Endodermal cell (in vitro differentiated cells): ENCODE measurements around the gene MALAT1. TPM values are rescaled to one million over a fixed set of nuclear protein-coding genes. Genes with fewer than 3 reads are reported as not detected.

Experiments
- DNase-seq: peaks from one replicate; pipeline ENCODE4 v3.0.0-alpha.2; 2017
- H3K27ac ChIP-seq: 2 replicates; pipeline ENCODE4 v1.5.1; 2013; ENCODE audit warnings: mild to moderate bottlenecking, low read depth, low read length, moderate library complexity
- H3K27me3 ChIP-seq: 2 replicates; pipeline ENCODE4 v1.6.1; 2013; ENCODE audit warnings: mild to moderate bottlenecking, low read length, moderate library complexity; ENCODE audit not compliant: insufficient read depth, control insufficient read depth, poor library complexity, severe bottlenecking
- H3K36me3 ChIP-seq: 2 replicates; pipeline ENCODE4 v1.7.0; 2013; ENCODE audit warnings: mild to moderate bottlenecking, low read length, moderate library complexity; ENCODE audit not compliant: control insufficient read depth, insufficient read depth
- H3K4me1 ChIP-seq: one replicate; pipeline ENCODE4 v1.7.0; 2013; ENCODE audit warnings: low read length; ENCODE audit not compliant: control insufficient read depth, insufficient read depth
- H3K4me3 ChIP-seq: 2 replicates; pipeline ENCODE4 v1.5.1; 2013; ENCODE audit warnings: mild to moderate bottlenecking, low read length, moderate library complexity
- H3K9ac ChIP-seq: 2 replicates; pipeline ENCODE4 v1.6.1; 2013; ENCODE audit warnings: mild to moderate bottlenecking, low read length, moderate library complexity; ENCODE audit not compliant: poor library complexity, severe bottlenecking; ENCODE audit errors: extremely low read depth
- H3K9me3 ChIP-seq: 2 replicates; pipeline ENCODE4 v1.6.1; 2013; ENCODE audit warnings: mild to moderate bottlenecking, low read length, moderate library complexity; ENCODE audit not compliant: control insufficient read depth
- H3K27ac Mint-ChIP-seq: 2 replicates; pipeline ENCODE4 v1.8.0; 2020; ENCODE audit warnings: mixed read lengths
- H3K27me3 Mint-ChIP-seq: 2 replicates; pipeline ENCODE4 v1.8.0; 2021; ENCODE audit warnings: mild to moderate bottlenecking, mixed read lengths; ENCODE audit not compliant: insufficient read depth
- H3K36me3 Mint-ChIP-seq: 2 replicates; pipeline ENCODE4 v1.8.0; 2020; ENCODE audit warnings: low read depth, mixed read lengths
- H3K4me1 Mint-ChIP-seq: 2 replicates; pipeline ENCODE4 v1.8.0; 2020; ENCODE audit warnings: mixed read lengths
- H3K4me3 Mint-ChIP-seq: 2 replicates; pipeline ENCODE4 v1.8.0; 2020; ENCODE audit warnings: mild to moderate bottlenecking, moderate library complexity, mixed read lengths
- H3K9me3 Mint-ChIP-seq: 2 replicates; pipeline ENCODE4 v1.8.0; 2020; ENCODE audit warnings: mild to moderate bottlenecking, mixed read lengths
- CTCF ChIP-seq: fragments of 200-600 bp; sonication (generic); conservative IDR thresholded peaks from 2 replicates; pipeline ENCODE4 v1.5.0; 2021; ENCODE audit warnings: antibody characterized with exemption, mild to moderate bottlenecking
- WGBS, 2 experiments: methylation state at CpG; one replicate each; pipeline versions ENCODE4 v1.1.5 to v1.1.7; 2013; ENCODE audit warnings: missing lambda C conversion rate in 2 of 2, mixed read lengths in 1 of 2; ENCODE audit not compliant: insufficient coverage in 1 of 2, insufficient read length in 1 of 2; 5-methylcytosine and 5-hydroxymethylcytosine counted together
- total RNA-seq, 2 donors: library from RNA; stranded (reverse); fragmentation: NEBNext Ultra II Directional in 1 of 2; extraction: Animal tissue kit (Norgen Biotek cat#: 25700) in 1 of 2; gene quantifications; 2 replicates in 1 of 2; 3 replicates in 1 of 2; pipeline ENCODE4 v1.2.1, GENCODE V29; 2021

MALAT1 gene
- total RNA-seq, 2 donors from 2014 or later: 5,233 to 6,894 TPM

GRCh38 chr11:65473278-65473860 is 25.5 kb upstream of the MALAT1 start:
- no peak for TF ChIP-seq CTCF
- no peaks in the 10 kb centered on the region for H3K27me3 ChIP-seq
- Mint-ChIP-seq H3K27ac (no peak overlapping the region), H3K4me3 (no peak overlapping the region), H3K36me3 (no peaks in the 10 kb centered on the region), H3K27me3 (no peaks in the 10 kb centered on the region), H3K9me3 (no peaks in the 10 kb centered on the region), H3K4me1 (peaks cover 13% of the 10 kb centered on the region)
- no peaks in the 10 kb centered on the region for H3K9me3 ChIP-seq
- H3K9ac ChIP-seq: no peak overlapping the region
- H3K4me3 ChIP-seq: no peak overlapping the region
- no peaks in the 10 kb centered on the region for H3K36me3 ChIP-seq
- 83 to 90% methylated on average over 1 to 6 of the region's 7 CpGs for WGBS, 2 experiments
- H3K27ac ChIP-seq: no peak overlapping the region
- H3K4me1 ChIP-seq: peaks cover 4% of the 10 kb centered on the region
- DNase-seq: no peak

GRCh38 chr11:65474864-65475263 is 24.0 kb upstream of the MALAT1 start:
- no peak for DNase-seq
- Mint-ChIP-seq H3K27ac (no peak overlapping the region), H3K4me3 (no peak overlapping the region), H3K9me3 (no peaks in the 10 kb centered on the region), H3K27me3 (no peaks in the 10 kb centered on the region), H3K36me3 (no peaks in the 10 kb centered on the region), H3K4me1 (peaks cover 23% of the 10 kb centered on the region)
- H3K36me3 ChIP-seq: no peaks in the 10 kb centered on the region
- TF ChIP-seq CTCF: no peak
- peaks cover 4% of the 10 kb centered on the region for H3K4me1 ChIP-seq
- H3K4me3 ChIP-seq: no peak overlapping the region
- no peak overlapping the region for H3K9ac ChIP-seq
- H3K9me3 ChIP-seq: no peaks in the 10 kb centered on the region
- H3K27me3 ChIP-seq: no peaks in the 10 kb centered on the region
- 91 to 100% methylated on average over 1 to 3 of the region's 3 CpGs for WGBS, 2 experiments
- no peak overlapping the region for H3K27ac ChIP-seq

GRCh38 chr11:65476632-65477148 is 22.2 kb upstream of the MALAT1 start:
- 66 to 84% methylated on average over 7 to 10 of the region's 10 CpGs for WGBS, 2 experiments
- TF ChIP-seq CTCF: no peak
- H3K4me3 ChIP-seq: peak overlapping the region; percentile 88
- Mint-ChIP-seq H3K4me3 (peak overlapping the region; percentile 83), H3K27me3 (no peaks in the 10 kb centered on the region), H3K9me3 (no peaks in the 10 kb centered on the region), H3K4me1 (peaks cover 30% of the 10 kb centered on the region), H3K27ac (peak overlapping the region; percentile 97), H3K36me3 (no peaks in the 10 kb centered on the region)
- peak overlapping the region; percentile 89 for H3K9ac ChIP-seq
- DNase-seq: no peak
- H3K4me1 ChIP-seq: peaks cover 4% of the 10 kb centered on the region
- no peaks in the 10 kb centered on the region for H3K27me3 ChIP-seq
- H3K36me3 ChIP-seq: no peaks in the 10 kb centered on the region
- H3K9me3 ChIP-seq: no peaks in the 10 kb centered on the region
- H3K27ac ChIP-seq: peak overlapping the region; percentile 87
